Ramos (cell line): ENCODE results near the gene HSPB1.
"Not testable (repeated sequence)": the region's sequence is repeated elsewhere in the genome, so short reads cannot be mapped to it uniquely, and the experiment has no call there.

ENCODE experiments used
- in situ Hi-C: fragments of 300-500 bp; cut with MboI; formaldehyde crosslinking; loops from one replicate; pipeline ENCODE4 v1.14.3; 2022; ENCODE audit warnings: low sequenced_read_pairs; ENCODE audit not compliant: unreplicated experiment

The HSPB1 gene

DNA sequence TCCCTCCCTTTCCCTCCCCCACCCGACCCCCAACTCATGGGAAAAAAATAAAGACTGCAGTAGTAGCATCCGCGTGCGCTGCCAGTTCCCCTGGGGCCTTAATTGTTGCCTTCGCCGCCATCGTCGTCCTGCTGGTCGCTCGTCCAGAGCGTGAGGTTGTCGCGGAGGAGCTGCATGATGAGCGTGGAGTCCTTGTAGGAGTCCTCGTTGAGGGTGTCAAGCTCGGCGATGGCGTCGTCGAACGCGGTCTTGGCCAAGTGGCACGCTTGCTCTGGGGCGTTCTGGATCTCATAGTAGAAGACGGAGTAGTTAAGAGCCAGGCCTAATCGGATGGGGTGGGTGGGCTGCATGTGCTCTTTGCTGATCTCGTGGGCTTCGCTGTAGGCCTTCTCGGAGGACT is 27.0 kb downstream of the HSPB1 start:
- in situ Hi-C loops, result no loop called here

DNA sequence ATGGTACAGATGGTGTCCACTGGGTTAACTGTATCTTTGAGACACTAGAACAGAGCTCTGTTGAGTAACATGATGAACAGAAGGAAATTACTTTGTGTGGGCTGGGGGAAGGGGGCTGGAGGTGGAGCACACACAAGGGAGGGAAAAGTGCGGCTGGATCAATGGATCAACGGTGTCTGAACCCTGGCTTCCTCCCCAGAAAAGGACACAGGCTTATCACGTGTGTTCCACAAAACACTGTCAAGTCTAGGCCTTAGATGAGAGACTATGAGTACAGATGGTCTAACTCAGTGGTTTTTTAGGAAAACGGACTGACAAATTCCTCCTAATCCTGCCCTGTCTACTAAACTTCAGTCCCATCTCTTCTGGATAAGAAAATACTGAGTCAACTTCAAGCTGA is 27.8 kb downstream of the HSPB1 start:
- in situ Hi-C loops, result no loop called here

DNA sequence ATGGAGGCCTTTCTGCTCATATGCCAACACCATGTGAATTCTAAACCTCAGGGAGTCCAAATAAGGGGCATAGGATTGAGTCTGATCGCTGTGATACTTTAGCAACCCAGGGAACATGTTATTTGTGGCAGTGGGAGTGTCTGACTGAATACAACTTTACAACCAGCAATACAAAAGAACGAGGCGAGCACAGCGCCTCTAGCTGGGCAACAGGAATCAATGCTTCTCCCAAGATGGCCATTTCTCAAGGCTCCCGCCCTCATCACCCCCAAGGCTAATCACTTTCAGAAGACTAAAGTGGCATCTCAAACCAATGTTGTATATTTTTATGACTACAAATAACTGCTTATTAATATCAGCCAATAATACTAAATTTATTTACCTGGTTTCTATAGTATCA is 28.2 kb downstream of the HSPB1 start:
- in situ Hi-C loops, result no loop called here

DNA sequence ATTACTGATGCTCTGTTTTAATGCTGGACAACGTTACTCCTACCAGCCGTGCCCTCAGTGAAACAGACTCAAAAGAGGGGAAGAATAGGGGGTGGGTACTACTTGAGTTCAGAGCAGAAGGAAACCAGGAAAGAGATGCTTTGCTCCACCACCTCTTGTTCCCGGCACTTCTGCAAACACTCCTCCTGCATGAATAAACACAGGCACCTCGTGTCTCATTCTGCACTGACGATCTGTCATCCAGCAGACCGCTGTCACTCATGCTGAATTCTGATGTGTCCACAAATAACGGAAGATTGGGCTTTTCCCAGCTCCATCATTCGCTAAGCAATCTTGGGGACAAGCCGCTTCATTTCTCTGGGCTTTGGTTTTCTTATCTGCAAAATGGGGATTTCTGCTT is 29.6 kb downstream of the HSPB1 start:
- in situ Hi-C loops, result no loop called here

DNA sequence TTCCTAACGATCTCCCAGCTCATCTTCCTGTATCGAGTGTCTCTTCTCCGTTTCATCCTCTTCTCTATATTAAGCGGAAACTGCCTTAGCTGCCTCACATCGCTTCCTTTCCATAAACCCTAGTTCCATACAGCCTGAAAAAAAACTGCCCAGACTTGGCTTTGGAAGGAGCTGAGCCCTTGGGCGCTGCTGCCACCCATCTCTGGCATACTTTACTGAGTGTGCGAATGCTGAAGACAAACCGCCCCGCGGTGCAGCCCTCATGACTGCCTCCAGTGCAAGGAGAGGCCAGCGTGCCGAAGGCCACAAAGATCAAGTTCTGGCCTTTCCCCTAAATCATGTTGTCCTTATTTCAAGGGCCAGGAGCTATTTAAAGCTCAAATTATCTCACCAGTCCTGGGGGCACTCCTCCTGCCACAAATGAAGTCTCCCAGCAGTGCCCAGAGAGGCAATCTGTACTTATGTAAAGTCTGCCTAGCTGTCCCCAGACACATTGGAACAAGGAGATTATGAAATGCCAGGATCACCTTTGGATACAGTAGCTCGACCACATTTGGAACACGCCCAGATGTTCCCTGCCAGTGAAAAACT is 31.1 kb downstream of the HSPB1 start:
- in situ Hi-C loops, result no loop called here

DNA sequence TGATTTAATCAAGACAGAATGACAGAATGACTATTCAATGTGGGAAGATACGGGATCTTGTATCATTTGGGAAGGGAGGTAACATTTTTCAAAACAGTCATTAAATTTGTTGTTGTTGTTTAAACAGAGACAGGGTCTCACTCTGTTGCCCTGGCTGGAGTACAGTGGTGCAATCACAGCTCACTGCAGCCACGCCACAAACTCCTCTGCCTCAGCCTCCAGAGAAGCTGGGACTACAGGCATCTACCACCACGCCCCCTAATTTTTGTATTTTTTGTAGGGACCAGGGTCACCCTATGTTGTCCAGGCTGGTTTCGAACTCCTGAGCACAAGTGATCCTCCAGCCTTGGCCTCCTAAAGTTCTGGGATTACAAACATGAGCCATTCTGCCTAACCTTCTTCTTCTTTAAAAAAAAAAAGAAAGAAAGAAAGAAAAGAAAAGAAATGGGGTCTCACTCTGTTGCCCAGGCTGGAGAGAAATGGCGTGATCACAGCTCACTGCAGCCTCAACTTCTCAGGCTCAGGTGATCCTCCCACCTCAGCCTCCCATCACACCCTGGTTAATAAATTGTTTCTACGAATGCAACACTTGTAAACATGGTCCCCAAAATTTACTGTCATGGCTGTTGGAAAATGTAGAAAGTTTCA is 32.0 kb downstream of the HSPB1 start:
- in situ Hi-C loops, result no loop called here

DNA sequence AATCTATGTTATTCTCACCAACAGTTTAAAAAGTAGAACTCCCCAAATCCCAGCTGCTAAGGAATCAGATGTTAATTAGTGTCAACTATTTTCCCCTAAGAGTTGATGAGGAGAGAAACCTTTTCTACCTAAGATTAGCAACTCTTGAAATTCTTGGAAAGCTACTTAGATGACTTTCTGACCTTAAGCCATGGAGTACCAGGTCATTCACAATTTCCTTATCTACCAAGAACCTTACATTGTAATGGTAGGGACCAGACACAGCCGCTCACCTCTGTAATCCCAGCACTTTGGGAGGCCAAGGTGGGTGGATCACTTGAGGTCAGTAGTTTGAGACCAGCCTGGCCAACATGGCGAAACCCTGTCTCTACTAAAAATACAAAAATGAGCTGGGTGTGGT is 32.9 kb downstream of the HSPB1 start:
- in situ Hi-C loops, result not testable (repeated sequence)

DNA sequence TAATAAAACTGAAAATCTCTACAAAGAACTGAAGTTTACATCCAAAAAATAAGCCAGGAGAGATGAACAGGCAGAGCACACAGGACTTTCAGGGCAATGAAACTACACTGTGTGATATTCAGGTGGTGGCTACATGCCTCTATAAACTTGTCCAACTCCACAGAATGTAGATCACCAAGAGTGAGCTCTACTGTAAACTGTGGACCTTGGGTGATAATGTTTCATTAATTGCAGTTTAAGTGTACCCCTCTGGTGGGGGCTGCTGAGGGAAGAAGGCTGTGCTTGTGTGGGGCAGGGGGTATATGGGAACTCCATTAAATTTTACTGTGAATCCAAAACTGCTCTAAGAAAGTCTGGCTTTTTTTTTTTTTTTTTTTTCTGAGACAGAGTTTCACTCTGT is 33.6 kb downstream of the HSPB1 start:
- in situ Hi-C loops, result no loop called here

DNA sequence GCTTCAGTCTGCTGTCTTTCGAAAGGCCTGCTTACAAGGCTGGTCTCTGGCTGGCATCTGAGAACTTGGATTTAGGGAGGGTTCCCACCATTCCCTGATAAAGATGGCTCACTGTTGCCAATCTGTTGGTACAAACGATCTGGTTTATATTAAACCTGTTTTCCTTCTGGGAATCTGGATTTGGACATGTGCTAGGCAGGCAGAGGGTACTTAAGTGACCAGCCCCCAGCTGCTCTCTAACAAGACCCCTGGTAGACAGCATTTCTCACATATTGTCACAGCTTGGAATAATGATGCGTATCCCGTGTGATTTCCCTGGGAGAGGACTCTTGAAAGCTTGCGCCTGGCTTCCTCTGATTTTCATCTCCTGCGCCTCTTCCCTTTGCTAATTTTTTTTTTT is 34.7 kb downstream of the HSPB1 start:
- in situ Hi-C loops, result no loop called here

DNA sequence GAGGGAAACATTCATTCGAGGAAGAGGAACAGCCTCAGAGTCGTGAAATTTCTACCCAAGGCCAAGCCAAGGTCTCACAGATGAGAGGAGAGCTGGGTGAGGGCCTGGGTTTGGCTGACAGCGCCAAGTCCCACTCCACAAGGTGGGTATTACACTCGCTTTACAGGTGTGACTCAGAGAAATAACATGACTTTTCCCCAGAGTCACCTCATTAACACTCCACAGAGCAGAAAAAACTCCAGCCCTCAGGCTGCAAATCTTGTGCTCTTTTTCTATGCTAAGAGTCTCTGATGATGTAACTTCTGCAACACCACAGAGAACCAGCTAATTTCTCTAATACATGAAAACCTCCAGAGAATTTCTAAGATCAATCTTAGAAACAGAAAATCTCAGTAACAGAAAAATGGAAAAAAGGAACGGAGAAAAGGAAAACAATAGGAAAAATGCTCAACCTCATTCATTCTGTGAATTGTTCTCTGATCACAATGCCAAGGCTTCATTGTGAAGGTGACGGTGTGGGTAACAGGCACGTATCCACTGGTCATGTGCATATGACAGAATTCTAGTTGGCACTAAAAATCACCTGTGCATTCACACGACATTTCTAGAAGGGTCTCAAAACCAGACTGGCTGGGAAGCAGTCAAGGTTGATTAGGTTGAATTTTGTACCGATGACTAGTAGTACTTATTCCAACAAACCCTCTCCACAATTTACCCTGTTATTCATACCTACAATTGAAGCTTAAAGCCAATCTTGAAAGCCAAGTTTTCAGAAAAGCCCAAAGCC is 36.0 kb downstream of the HSPB1 start:
- in situ Hi-C loops, result no loop called here

DNA sequence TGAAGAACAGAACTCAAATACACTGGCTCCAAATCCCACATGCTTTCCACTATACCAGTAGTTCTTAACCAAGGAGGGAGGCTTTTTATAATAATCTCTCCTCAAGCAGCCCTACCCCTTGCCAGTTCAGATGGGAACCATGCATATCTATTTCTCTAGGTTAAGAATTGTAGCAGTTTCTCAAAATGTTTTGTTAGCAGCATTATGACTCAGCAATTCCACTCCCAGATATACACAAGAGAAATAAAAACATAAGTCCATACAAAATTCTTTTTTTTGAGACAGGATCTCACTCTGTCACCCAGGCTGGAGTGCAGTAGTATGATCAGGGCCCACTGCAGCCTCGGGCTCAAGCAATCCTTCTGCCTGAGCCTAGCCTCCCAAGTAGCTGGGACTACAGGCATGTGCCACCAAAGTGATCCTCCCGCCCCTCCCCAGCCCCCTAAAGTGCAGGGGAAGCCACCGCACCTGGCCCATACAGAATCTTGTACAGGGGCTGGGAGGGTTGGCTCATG is 38.2 kb downstream of the HSPB1 start:
- in situ Hi-C loops, result no loop called here

DNA sequence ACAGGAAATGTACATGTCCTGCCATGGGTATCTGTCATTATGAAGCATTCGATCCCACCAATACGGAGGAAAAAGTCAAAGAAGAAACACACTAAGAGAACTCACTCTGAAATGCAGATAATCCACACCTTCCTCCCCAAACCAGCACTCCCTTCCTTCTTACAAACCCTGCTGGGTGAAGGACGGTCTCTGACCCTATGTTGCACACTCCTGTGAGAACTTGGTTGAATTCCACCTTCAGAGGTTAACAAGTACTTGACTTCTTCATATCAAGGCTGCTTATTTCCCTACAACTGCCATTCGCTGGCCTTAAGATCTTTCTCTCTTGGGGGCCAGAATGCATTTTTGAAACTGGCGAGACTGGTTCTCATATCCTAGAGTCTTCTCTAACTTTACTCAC is 39.7 kb downstream of the HSPB1 start:
- in situ Hi-C loops, result no loop called here

DNA sequence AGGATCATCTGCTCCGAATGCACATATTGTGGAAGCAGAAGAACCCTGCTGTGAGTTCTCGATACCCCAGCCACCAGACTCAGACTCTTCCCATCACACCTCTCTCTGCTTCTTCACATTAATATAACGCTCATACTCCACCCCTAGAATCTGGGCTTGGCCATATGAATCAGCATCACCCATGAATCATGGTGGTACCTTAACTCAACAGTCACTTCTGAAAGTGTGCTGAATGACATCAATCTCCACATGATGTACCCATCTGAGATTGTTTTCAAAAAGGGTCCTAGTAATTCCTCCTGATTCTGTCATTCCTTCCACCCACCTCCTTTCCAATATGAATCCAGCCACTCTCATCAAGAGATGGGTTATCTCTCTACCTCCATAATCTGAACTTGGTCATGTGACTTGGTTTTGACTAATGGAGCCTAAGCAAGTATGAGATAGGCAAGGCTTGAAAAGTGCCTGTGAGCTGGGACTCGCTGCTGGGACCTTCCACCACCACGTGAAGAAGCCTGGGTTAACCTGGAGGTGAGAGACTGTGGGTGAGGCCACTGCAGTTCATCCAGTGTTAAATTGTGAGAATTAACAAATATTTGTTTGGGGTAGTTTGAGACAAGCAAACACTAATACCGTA is 40.9 kb downstream of the HSPB1 start:
- in situ Hi-C loops, result no loop called here

DNA sequence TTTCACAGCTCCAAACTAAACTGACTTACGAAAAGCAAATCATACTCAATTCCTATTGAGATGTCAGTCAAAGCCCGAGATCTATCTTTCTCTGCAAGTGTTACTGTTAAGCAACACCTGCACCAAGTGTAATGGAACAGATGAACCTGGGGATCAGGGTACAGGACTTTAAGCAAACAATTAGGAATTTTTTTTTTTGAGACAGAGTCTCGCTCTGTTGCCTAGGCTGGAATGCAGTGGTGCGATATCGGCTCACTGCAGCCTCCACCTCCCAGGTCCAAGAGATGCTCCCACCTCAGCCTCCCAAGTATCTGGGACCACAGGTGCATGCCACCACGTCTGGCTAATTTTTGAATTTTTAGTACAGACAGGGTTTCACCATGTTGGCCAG is 41.5 kb downstream of the HSPB1 start:
- in situ Hi-C loops, result no loop called here

DNA sequence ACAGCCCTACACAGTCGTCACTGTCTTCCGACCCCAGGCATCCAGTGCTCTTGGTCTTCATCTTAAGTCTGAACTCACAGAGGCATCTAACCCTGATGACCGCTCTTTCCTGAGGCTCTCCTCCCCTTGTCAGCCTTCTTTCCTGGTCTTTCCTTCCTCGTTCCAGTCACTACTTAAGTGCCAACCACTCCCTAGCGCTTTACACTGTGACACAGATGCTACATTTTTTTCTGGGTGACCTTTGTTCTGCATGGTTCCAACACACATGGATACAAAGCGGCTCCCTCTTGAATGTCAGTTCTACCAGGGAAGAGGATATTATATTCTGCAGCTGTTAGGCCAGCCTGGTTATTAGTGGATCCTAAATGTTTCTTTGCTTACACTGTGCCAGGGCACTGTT is 43.6 kb downstream of the HSPB1 start:
- in situ Hi-C loops, result no loop called here

DNA sequence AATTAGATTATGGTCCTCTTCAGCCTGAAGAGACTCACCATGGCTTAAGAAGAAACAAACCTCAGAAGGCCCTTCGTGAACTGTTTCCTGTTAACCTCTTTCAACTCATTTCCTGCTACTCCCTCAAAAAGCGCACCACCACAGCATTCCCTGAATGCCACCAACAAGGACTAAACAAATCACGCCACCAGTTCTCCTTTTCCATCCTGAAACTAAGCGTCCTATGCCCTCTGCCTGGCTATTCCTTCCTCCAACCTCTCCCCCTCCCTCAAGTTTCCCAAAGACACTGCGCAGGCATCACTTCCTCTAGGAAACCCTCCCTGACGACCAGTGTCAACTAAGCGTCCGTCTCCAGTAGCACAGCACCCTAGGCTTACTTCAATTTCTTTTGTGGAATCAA is 44.3 kb downstream of the HSPB1 start:
- in situ Hi-C loops, result no loop called here

DNA sequence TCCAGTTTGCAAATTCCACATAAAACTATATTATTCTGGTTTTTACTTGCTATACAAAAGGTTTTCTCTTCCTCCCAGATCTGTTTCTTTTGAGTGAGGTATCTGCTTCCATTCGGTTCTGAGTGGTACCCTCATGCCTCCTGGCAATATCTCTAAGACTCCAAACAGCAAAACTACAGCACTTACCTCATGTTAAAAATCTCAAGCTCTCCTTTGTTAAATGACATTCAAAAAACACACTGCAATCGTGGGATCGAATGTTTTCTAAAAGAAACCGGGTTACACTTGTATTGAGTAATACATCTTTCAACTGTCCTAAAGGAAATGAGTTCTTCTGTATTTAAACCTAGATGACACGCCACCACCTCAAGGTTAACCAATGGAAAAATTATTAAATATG is 45.2 kb downstream of the HSPB1 start:
- in situ Hi-C loops, result no loop called here

DNA sequence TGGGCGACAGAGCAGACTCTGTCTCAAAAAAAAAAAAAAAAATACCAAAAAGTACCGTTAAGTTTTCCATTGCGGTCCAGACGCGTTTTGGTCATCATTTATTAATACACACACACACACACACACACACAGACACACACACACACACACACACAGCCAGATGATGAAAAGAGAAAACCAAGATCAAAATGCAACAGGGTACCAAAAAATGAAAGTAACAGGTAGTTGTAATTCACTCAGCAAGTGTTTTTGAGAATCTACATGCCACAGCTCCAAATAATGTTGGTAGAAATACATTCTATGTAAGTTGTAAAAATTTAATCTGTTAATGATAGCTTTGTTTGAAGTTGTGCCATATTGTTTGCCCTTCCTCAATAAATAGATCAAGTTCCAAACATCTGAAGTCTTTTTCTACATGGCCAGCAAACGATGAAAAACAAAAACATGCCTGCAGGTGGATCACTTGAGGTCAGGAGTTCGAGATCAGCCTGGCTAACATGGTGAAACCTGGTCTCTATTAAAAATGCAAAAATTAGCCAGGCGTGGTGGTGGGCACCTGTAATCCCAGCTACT is 46.9 kb downstream of the HSPB1 start:
- in situ Hi-C loops, result no loop called here

DNA sequence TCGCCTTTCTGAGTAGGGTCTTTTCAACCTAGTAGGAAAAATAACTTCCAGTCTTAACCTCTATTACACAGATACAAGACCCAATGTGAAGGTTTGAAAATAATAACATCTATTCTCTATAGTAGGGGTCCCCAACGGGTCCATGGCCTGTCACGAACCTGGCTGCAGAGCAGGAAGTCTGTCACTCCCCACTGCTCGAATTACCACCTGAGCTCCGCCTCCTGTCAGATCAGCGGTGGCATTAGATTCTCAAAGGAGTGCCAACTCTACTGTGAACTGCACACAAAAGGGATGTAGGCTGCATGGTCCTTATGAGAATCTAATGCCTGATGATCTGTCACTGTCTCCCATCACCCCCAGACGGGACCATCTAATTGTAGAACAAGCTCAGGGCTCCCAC is 48.9 kb downstream of the HSPB1 start:
- in situ Hi-C loops, result no loop called here

DNA sequence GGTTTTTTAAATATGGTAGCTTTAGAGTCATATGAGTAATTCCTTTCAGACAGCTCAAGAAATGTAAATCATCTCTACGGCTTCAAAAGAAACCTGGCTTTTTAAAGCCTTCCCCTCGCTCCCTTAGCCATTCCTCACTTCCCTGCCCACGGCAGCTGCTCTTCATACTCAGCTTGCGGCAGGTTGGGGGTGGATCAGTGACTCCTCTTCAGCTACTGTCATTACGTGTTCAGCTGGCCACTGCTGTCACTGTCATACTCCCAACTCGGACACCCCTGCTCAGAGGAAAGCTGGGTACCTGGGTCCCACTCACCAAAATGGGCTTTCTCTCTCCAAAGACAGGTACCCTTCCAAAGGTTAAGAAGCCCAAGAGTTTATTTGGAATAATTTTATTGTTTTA is 49.7 kb downstream of the HSPB1 start:
- in situ Hi-C loops, result no loop called here

DNA sequence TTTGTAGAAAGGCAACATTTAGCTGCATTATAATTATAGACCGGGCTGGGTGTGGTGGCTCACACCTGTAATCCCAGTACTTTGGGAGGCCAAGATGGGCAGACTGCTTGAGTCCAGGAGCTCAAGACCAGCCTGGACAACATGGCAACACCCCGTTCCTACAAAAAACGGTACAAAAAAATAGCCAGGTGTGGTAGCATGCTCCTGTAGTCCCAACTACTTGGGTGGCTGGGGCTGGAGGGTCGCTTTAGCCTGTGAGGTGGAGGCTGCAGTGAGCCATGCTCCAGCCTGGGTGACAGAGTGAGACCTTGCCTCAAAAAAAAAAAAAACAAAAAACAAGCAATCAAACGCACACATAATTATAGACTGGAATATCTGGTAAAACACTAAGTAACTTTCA is 51.3 kb downstream of the HSPB1 start:
- in situ Hi-C loops, result no loop called here
